22Rv1 (cell line): ENCODE measurements around the gene KRT79.
"Not testable (repeated sequence)": the region's sequence is repeated elsewhere in the genome, so short reads cannot be mapped to it uniquely, and the experiment has no call there.

Experiments
- H3K27ac ChIP-seq: fragments of 450-650 bp; 2 replicates; pipeline ENCODE4 v1.5.1; 2017
- CTCF ChIP-seq: fragments of 450-650 bp; IDR thresholded peaks from 2 replicates; pipeline ENCODE4 v1.5.1; 2017; ENCODE audit warnings: mild to moderate bottlenecking
- ZFX ChIP-seq: fragments of 450-650 bp; IDR thresholded peaks from 2 replicates; pipeline ENCODE4 v1.6.1; 2017; ENCODE audit warnings: antibody characterized with exemption, borderline replicate concordance

KRT79 gene

GRCh38 chr12:52795694-52796428 is 38.2 kb downstream of the KRT79 start, which contains the start of gene KRT3:
TSS of gene KRT3 (minus strand) at chr12:52796117. CDS start at chr12:52796042, 75 bp downstream.
- no peak for TF ChIP-seq CTCF
- no peak for TF ChIP-seq ZFX
- H3K27ac ChIP-seq = no peak within 1 kb of the TSS

- not testable (repeated sequence) for H3K27ac ChIP-seq
These were observed 38.8 kb downstream of the KRT79 start for GRCh38 chr12:52795332-52795674.

GRCh38 chr12:52794479-52795331 is 39.4 kb downstream of the KRT79 start:
- H3K27ac ChIP-seq = no peak overlapping the region
- no peak for TF ChIP-seq ZFX
- TF ChIP-seq CTCF = no peak

GRCh38 chr12:52792185-52793029 is 41.7 kb downstream of the KRT79 start:
- TF ChIP-seq ZFX (no peak), CTCF (no peak)
- no peak overlapping the region for H3K27ac ChIP-seq

GRCh38 chr12:52791271-52792184 is 42.6 kb downstream of the KRT79 start:
- TF ChIP-seq CTCF = no peak
- TF ChIP-seq ZFX = no peak

GRCh38 chr12:52790427-52791270 is 43.5 kb downstream of the KRT79 start:
- no peak overlapping the region for H3K27ac ChIP-seq
- no peak for TF ChIP-seq ZFX
- TF ChIP-seq CTCF = no peak

More at GRCh38 chr12:52791271-52792184, 42.6 kb downstream of the KRT79 start:
- H3K27ac ChIP-seq = no peak overlapping the region
